OCI-LY3 (cell line): Measurements from ENCODE around the gene STK17B.

Source experiments
- H2AFZ ChIP-seq: fragments of 200-600, 300-600 bp; shearing (Covaris generic); 2 replicates; pipeline ENCODE4 v1.6.0; 2014; ENCODE audit warnings: antibody characterized with exemption, low read depth, low read length
- H3K27ac ChIP-seq: fragments of 200-600, 300-600 bp; sonication (generic); 2 replicates; pipeline ENCODE4 v1.5.1; 2014; ENCODE audit warnings: mild to moderate bottlenecking, low read length, moderate library complexity, mixed read lengths
- H3K27me3 ChIP-seq: fragments of 200-600, 300-600 bp; sonication (generic); 2 replicates; pipeline ENCODE4 v1.6.1; 2014; ENCODE audit warnings: low read depth, low read length, mixed read lengths
- H3K36me3 ChIP-seq: fragments of 200-600, 300-600 bp; sonication (generic); replicated peaks from 2 replicates; pipeline ENCODE3; 2014; ENCODE audit warnings: low read depth, low read length, mixed read lengths
- H3K4me1 ChIP-seq: fragments of 300-600, 200-600 bp; sonication (generic); 2 replicates; pipeline ENCODE4 v1.6.1; 2014; ENCODE audit warnings: low read length, mixed read lengths
- H3K4me2 ChIP-seq: fragments of 200-600, 300-600 bp; sonication (generic); 2 replicates; pipeline ENCODE4 v1.6.1; 2014; ENCODE audit warnings: low read length, mixed read lengths
- H3K4me3 ChIP-seq: fragments of 300-600, 200-600 bp; sonication (generic); 2 replicates; pipeline ENCODE4 v1.5.1; 2014; ENCODE audit warnings: antibody characterized with exemption, mild to moderate bottlenecking, low read length, moderate library complexity
- H3K79me2 ChIP-seq: fragments of 300-600, 200-600 bp; shearing (Covaris generic); 2 replicates; pipeline ENCODE4 v1.6.1; 2014; ENCODE audit warnings: mild to moderate bottlenecking, low read length, mixed read lengths
- H3K9ac ChIP-seq: fragments of 300-600, 200-600 bp; shearing (Covaris generic); 2 replicates; pipeline ENCODE4 v1.6.0; 2014; ENCODE audit warnings: mild to moderate bottlenecking, low read length, moderate library complexity
- H3K9me3 ChIP-seq: fragments of 200-600, 300-600 bp; shearing (Covaris generic); 2 replicates; pipeline ENCODE4 v1.6.1; 2014; ENCODE audit warnings: low read length, mixed read lengths; ENCODE audit not compliant: insufficient read depth
- H4K20me1 ChIP-seq: fragments of 200-600, 300-600 bp; sonication (generic); 2 replicates; pipeline ENCODE4 v1.6.1; 2016; ENCODE audit warnings: low read length, mixed read lengths; ENCODE audit not compliant: insufficient read depth
- EZH2phosphoT487 ChIP-seq: fragments of 200-600 bp; shearing (Covaris generic); IDR thresholded peaks from 2 replicates; pipeline ENCODE4 v1.6.1; 2018; ENCODE audit warnings: antibody characterized with exemption, mixed run types, low read depth
- TF ChIP-seq, protein P1 (sequence below): fragments of 200-600, 300-600 bp; sonication (generic); IDR thresholded peaks from 2 replicates; pipeline ENCODE4 v1.5.1; 2014; ENCODE audit warnings: antibody characterized with exemption, low read length, low read depth

STK17B gene

GRCh38 chr2:196217116-196217515 is 45.7 kb upstream of the STK17B start:
- peaks cover 16% of the 10 kb centered on the region for H3K4me1 ChIP-seq
- no peaks in the 10 kb centered on the region for H4K20me1 ChIP-seq
- no peaks in the 10 kb centered on the region; the same call in 1 of the 2 replicates for H3K27me3 ChIP-seq
- peak overlapping the region; percentile 10 for H3K4me2 ChIP-seq
- TF ChIP-seq, protein P1, sequence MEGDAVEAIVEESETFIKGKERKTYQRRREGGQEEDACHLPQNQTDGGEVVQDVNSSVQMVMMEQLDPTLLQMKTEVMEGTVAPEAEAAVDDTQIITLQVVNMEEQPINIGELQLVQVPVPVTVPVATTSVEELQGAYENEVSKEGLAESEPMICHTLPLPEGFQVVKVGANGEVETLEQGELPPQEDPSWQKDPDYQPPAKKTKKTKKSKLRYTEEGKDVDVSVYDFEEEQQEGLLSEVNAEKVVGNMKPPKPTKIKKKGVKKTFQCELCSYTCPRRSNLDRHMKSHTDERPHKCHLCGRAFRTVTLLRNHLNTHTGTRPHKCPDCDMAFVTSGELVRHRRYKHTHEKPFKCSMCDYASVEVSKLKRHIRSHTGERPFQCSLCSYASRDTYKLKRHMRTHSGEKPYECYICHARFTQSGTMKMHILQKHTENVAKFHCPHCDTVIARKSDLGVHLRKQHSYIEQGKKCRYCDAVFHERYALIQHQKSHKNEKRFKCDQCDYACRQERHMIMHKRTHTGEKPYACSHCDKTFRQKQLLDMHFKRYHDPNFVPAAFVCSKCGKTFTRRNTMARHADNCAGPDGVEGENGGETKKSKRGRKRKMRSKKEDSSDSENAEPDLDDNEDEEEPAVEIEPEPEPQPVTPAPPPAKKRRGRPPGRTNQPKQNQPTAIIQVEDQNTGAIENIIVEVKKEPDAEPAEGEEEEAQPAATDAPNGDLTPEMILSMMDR, result no peak
- no peak for TF ChIP-seq EZH2phosphoT487
- H3K36me3 ChIP-seq, result no peaks in the 10 kb centered on the region
- peak overlapping the region; percentile 12; the same call in 1 of the 2 replicates for H2AFZ ChIP-seq
- H3K79me2 ChIP-seq, result no peaks in the 10 kb centered on the region
- H3K4me3 ChIP-seq, result no peak overlapping the region
- H3K9ac ChIP-seq, result no peak overlapping the region
- no peaks in the 10 kb centered on the region for H3K9me3 ChIP-seq
- no peak overlapping the region for H3K27ac ChIP-seq

DNA sequence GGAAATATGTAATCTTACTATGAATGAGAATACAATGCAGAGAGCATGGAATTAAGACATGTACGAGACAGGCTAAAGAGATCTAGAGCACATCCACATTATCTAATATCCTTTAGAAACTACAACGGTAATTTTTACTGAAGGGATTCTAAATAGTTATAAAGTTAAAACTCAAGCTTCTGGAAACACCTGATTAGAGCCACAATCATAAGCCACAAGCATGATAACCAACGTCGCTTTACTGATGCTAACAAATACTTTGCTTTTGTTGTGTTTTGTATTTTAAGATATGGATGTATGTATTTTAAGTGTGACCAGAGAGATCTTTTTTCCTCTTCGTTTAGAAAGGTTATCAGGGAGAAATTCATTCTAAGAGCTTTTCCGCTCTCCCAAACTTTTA is 44.0 kb upstream of the STK17B start:
- Histone ChIP-seq H3K4me3 (no peak overlapping the region), H4K20me1 (no peaks in the 10 kb centered on the region), H3K9ac (no peak overlapping the region), H3K79me2 (no peaks in the 10 kb centered on the region), H3K4me2 (no peak overlapping the region), H3K4me1 (peaks cover 29% of the 10 kb centered on the region), H3K27me3 (no peaks in the 10 kb centered on the region; the same call in 1 of the 2 replicates), H2AFZ (no peak overlapping the region), H3K9me3 (no peaks in the 10 kb centered on the region), H3K36me3 (no peaks in the 10 kb centered on the region), H3K27ac (no peak overlapping the region)
- no peak for TF ChIP-seq EZH2phosphoT487
- TF ChIP-seq, protein P1, result no peak

GRCh38 chr2:196214156-196214555 is 42.8 kb upstream of the STK17B start:
- peaks cover 29% of the 10 kb centered on the region for H3K4me1 ChIP-seq
- H3K9me3 ChIP-seq, result no peaks in the 10 kb centered on the region
- H3K27me3 ChIP-seq, result no peaks in the 10 kb centered on the region; the same call in 1 of the 2 replicates
- H4K20me1 ChIP-seq, result no peaks in the 10 kb centered on the region
- H3K9ac ChIP-seq, result no peak overlapping the region
- no peak overlapping the region for H3K27ac ChIP-seq
- no peak overlapping the region for H3K4me3 ChIP-seq
- no peak overlapping the region for H2AFZ ChIP-seq
- TF ChIP-seq, protein P1, result no peak
- no peak for TF ChIP-seq EZH2phosphoT487
- no peaks in the 10 kb centered on the region for H3K79me2 ChIP-seq
- no peaks in the 10 kb centered on the region for H3K36me3 ChIP-seq
- H3K4me2 ChIP-seq, result no peak overlapping the region

GRCh38 chr2:196213252-196213980 is 42.0 kb upstream of the STK17B start:
- H3K9ac ChIP-seq, result no peak overlapping the region
- H3K79me2 ChIP-seq, result no peaks in the 10 kb centered on the region
- H2AFZ ChIP-seq, result no peak overlapping the region
- no peak overlapping the region for H3K4me3 ChIP-seq
- H3K36me3 ChIP-seq, result no peaks in the 10 kb centered on the region
- TF ChIP-seq EZH2phosphoT487, result no peak
- TF ChIP-seq, protein P1, result no peak
- H3K4me1 ChIP-seq, result peaks cover 29% of the 10 kb centered on the region
- H4K20me1 ChIP-seq, result no peaks in the 10 kb centered on the region
- no peak overlapping the region for H3K4me2 ChIP-seq
- no peaks in the 10 kb centered on the region; the same call in 1 of the 2 replicates for H3K27me3 ChIP-seq
- H3K27ac ChIP-seq, result no peak overlapping the region
- no peaks in the 10 kb centered on the region for H3K9me3 ChIP-seq
